HuH-7.5 (cell line): ENCODE measurements around the gene EPHA1.

Experiments
- DNase-seq: peaks from one replicate; pipeline ENCODE4 v3.0.0; 2011; ENCODE audit warnings: low spot score

Gene EPHA1

GRCh38 chr7:143408686-143409561, at the start of gene EPHA1:
Gene EPHA1 (minus strand): TSS chr7:143408856. CDS start chr7:143408805, 51 bp downstream.
- peak; percentile 62 for DNase-seq

GRCh38 chr7:143458263-143458662, 49.6 kb upstream of the EPHA1 start:
- DNase-seq = no peak

DNA sequence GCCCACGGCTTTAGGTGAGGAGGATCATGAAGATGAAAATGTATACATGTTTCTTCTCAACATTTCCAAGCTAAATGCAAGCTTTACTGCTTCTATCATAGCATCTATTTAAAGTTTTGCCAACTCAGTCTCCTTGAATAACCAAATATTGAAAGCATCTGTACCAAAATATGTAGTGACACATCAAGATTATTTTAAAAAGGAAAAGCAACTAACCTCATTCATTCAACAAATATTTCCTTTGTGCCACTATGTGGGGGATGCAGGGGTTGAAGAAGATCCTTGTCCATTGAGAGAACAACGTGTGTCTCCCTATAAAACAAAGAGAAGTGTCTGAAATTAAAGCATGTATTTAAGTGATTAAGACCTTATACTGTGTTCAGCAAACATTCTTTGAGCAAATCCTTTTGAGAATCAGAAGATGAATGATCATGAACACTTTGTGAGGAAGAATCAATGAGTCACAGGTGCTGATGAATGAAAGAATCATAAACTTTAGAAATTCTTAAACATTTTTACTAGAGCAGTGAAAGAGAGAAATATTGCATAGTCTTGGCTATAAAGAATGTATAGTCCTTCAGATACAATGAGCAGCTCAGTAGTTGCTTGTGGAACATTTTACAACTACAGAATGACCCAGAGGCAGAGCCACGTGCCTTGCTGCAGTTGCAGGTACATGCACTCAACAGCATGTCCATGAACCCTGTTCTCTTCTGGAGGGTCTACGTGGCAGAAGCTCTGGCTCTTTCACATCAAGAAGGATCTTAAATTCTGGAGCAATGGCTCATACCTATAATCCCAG, 48.5 kb upstream of the EPHA1 start:
- DNase-seq = no peak

DNA sequence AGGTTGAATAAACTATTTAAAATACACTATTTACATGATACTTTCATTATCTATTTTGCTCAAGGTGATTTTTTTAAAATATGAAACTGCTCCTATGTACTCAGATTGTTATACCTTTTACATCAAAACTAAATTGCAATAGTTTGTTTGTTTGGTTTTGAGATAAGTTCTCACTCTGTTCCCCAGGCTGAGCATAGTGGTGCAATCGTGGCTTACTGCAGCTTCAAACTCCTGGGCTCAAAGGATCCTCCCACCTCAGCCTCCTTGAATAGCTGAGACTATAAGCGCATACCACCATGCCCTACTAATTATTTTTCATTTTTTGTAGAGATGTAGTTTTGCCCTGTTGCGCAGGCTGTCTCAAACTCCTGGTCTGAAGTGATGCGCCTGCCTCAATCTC, 47.3 kb upstream of the EPHA1 start:
- DNase-seq = no peak

GRCh38 chr7:143455491-143455890, 46.8 kb upstream of the EPHA1 start:
- no peak for DNase-seq

DNA sequence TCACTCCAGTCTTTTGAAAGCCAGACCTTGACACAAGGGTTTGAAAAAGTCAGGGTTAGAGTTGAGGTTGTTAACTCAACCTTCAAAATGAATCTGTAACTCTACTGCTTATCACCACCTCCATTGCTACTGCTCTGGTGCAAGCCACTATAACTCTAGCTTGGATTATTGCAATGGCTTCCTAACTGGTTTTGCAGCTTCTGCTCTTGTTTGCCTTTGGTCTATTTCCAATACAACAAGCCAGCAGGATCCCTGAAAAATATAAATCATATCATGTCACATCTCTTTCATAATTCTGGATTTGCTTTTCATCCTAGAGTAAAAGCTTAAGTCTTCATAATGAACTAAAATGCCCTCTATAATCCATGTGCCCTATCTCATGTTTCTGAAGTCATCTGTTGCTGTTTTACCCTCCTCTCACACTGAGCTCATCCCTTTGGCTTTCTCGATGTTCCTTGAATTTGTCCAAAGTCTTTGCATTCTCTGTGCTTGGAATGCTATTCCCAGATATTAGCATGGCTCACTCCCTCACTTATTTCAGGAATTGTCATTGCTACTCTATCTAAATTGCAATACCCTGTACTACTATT, 45.5 kb upstream of the EPHA1 start:
- no peak for DNase-seq

DNA sequence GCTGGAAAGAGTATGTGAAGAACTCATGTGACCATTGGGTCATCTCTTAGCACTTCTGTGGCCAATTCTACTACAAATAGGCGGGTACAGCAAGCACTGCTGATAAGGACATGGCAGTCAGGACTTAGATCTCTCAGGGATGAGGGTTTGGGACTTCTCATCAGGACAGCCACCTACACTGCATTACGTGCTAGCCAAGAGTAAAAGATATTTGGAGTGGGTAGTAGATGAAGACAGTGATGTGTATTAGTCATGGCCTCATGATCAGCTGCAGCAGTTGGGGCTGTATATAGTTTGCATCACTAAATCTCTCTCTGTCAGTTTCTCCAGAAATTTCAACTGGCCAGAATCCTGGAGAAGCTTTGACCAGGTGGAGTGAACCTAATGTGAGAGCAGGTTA, 43.8 kb upstream of the EPHA1 start:
- DNase-seq = no peak

- DNase-seq = no peak
Measured at GRCh38 chr7:143451746-143452145, 43.1 kb upstream of the EPHA1 start.

- DNase-seq = no peak
Measured at GRCh38 chr7:143451122-143451521, 42.5 kb upstream of the EPHA1 start.

DNA sequence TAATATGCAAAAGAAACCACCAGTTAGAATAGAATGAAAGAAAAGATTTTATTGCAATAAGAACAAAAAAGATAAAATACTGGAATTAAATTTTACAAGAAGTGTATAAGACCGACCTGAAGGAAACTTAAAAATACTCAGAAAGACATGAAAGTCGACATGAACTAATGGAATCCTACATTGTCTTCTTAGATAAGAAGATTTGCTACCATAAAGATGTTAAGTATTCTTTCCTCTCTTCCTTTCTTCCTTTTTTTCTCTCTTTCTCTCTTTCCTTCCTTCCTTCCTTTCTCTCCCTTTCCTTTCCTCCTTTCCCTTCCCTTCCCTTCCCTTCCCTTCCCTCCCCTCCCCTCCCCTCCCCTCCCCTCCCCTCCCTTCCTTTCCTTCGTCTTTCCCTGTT, 41.1 kb upstream of the EPHA1 start:
- no peak for DNase-seq

- no peak for DNase-seq
Measured at GRCh38 chr7:143448429-143448828, 39.8 kb upstream of the EPHA1 start.

DNA sequence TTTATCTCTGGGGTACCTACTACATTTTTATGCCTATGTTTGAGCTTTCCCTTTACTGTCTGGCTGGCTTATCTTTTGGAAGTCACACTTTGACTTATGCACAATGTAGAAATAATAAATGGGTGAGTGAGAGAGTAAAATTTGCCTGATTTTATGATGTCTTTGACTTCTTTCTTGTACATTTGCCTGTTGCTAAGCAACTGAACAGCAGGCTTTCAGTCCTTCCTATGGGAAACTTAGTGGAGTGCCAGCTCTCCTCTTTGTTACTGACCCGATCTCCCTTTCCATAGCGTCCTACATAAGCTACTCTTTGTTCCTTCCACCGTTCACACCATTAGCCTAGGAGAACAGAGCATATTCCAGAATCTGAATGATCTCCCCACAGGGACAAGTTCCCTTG, 38.8 kb upstream of the EPHA1 start:
- DNase-seq = no peak

- no peak for DNase-seq
Measured at GRCh38 chr7:143444785-143445184, 36.1 kb upstream of the EPHA1 start.

GRCh38 chr7:143444063-143444782, 35.6 kb upstream of the EPHA1 start:
- no peak for DNase-seq

DNA sequence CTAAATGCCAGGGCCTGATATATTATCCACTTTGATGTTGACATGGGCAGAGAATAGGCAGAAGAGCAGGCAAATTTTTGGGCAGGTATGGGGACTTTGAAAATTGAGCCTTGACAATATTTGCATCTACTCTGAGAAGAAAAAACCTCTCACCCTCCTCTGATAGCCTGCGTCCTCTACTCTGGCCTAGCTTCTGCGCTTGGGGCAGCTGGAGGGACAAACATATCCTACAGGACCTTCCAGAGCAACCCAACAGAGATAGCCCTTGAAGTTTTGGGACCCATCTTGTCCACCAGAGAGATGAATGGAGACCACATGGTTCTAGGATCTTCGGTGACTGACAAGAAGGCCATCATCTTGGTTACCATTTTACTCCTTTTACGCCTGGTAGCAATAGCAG, 34.5 kb upstream of the EPHA1 start, which contains the start of gene TAS2R60:
Gene TAS2R60, plus strand, starts transcription at position 301 of the 400 bp plus-strand sequence. Its CDS starts 0 bp downstream, at position 301.
- no peak for DNase-seq

DNA sequence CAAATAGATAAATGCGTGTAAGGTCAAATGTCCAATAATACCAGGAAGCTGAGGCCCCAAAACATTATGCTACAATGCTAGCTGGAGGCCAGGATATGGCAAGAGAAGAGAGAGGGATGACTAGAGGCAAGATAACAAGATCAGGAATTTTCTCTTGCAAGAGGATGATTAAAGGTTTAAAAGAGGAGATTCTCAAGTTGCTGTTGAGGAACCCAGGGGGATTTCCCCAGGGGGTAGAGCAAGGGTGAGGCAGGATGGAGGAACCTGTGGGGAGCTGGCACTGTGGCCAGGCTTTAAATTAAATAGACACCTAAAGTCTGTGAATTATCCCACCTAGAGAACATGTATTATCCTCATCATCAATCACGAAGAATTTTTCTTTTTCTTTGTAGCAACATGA, 31.2 kb upstream of the EPHA1 start:
- no peak for DNase-seq

GRCh38 chr7:143437578-143437977, 28.9 kb upstream of the EPHA1 start:
- DNase-seq = no peak

DNA sequence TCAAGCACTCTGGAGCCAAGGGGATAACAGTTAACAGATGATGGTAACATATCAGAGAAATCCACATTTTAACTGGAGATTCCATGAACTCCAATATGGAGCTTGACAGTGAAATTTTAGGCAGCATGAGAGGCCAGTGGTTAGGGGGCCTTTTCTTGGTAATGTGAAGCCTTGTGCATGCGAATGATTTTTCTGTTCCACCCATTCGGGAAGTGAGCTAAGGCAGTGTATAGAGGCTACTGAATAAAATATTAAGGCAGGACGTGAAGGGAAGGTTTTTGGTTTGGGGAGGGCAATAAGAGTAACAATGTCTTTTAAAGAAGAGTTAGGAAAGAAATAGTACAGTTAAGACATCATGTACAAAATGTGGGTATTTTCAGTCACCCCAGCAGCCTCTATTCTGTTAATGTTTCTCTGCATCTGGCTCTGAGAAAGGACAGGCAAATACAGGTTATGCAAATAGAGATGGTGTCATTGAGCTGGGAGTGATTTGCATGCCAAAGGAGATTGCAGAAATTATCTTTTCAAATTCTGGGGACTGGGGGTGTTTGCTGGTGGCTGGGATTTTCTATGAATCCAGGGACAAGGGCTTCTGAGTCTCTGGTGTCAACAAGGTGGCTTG, 27.8 kb upstream of the EPHA1 start:
- DNase-seq = no peak

- DNase-seq = no peak
Measured at GRCh38 chr7:143435266-143435665, 26.6 kb upstream of the EPHA1 start.

DNA sequence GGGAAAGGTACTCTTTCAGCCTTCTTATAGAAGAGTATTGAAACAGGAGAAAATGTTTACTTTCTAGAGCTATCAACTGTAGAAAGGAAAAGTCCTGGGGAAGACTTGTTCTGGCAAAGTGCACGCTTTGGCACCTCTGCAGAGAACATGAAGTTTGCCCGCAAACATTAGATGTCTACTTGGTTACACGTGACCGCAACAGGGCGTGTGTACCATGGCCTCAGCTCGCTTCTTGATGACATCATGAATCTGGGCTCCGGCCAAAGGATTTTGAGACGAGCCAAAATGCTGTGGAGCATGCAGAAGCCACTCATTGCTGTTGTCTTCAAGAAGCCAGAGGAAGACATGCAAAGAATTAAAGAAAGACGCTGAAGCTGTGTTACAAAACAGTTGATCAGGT, 26.0 kb upstream of the EPHA1 start:
- no peak for DNase-seq

DNA sequence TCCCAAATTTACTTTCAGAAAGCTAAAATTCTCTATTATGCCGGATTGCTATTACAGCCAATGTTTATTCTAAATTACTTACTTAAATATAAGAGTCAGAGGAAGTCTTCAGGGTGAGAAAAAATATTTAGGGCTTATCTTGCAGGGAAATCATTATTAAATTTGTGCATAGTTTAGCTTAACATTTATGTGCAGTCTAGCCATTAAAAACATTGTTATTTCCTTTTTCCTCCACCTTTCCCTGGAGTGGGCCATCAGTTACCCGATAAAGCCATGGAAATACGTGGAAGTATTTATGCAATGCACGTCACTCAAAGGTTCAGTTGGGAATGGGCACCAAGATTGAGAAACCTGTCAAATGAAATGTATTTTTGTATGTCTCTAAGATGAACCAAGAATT, 25.1 kb upstream of the EPHA1 start:
- DNase-seq = no peak

GRCh38 chr7:143431109-143431508, 22.5 kb upstream of the EPHA1 start:
- no peak for DNase-seq
